Kidney glomerular epithelial cell (primary cell): ENCODE measurements around the gene ALG6.
A peak's percentile ranks its signal among the peaks of the same experiment; 100 is the strongest.

Source experiments
- DNase-seq: peaks from one replicate; lab custom pipeline; 2025; lab: John Stamatoyannopoulos, UW

ALG6 gene

DNA sequence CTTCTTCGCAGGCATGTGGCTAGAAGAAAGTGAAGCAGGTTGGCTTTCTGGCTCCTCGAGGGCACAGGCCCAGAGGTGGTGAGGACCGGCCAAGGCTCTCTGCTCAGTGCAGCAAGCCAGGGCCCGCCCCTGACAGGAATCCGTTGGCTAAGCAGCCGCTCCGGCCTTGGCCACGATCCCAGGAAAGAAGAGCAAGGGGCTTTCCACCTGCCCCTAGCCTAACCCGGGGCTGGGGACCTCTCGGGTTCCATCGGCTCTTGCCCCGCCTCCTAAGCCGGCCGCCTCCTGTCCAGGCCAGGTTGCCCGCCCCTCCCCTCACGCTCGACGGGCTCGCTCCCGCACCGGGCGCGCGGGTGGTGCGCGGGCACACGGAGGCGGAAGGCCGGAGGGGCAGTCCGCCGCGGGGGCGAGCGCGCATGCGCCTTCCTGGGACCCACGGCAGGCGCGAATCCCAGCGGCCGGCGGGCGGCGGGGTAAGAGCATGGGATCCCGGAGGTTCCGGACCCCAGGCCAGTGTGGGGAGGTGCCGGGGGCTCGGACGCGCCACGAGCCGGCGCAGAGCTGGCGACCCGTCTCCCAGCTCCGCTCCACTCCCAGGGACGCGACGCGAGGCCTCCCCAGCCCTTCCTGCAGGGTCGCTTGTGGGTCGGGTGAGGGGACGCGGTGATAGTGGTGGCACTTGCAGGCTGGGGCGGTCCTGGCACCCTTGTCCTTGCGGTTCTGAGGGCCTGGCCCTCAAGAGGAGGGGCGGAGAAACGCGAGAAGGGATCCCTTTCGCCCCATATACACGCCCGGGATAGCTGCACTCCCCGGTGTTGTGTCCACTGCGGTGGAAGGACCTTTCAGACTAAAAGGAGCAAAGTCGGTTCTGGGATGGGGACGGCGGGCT is at the start of gene ALG6:
Gene ALG6, plus strand, starts transcription at position 413 of the 889 bp plus-strand sequence. CDS start 3,351 bp downstream, outside the sequence.
- DNase-seq: peak; percentile 80

DNA sequence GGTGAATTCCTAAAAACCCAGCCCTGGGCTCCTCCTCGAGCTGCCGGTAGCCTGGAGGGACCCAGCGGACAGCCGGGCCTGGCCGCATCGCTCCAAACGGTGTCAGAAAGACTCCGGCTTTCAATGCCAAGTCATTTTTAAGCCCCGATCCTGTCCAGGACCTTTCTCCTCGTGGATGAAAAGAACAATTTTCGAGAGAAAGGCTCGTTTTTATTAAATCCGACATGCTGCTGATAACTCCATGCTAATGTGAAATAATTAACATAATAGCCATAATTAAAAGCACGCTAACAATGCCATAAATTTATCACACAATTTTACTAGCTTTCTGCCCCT is 49.6 kb upstream of the ALG6 start:
- DNase-seq: no peak

DNA sequence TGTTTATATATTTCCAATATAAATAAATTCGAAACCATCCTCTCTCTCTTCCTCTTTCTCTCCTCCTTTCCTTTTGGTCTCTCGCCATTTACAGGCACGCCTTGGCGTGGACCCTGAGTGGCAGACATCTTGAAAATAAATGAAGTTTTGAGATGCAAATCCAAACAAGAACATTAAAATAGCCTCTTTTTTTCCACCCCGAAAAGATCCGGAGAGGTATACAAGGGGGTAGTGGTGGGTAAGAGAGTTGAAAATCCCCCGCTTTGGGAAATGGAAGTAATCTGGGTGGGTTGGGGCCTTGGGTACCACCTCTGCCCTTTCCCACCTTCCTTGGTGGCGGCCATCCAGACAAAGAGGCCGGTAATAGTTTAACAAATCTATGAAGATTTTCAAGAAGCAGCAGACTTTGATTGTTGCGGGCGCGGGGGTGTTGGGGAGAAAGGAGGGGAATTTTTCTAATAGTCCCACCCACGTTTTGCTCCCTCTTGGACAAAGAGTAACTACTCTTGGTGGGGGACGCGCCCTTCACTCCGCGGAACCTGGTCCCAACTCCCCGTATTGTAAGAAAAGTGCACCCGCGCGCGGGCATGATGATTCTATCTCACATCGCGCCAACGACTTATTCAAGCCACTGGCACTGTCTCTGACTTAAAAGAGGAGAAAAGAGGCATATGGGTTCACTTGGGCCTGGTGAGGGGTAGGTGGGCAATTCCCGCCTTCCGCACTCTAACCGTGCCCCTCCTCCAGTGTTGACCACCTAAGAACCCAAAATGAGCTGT is 49.0 kb upstream of the ALG6 start:
- DNase-seq: no peak

DNA sequence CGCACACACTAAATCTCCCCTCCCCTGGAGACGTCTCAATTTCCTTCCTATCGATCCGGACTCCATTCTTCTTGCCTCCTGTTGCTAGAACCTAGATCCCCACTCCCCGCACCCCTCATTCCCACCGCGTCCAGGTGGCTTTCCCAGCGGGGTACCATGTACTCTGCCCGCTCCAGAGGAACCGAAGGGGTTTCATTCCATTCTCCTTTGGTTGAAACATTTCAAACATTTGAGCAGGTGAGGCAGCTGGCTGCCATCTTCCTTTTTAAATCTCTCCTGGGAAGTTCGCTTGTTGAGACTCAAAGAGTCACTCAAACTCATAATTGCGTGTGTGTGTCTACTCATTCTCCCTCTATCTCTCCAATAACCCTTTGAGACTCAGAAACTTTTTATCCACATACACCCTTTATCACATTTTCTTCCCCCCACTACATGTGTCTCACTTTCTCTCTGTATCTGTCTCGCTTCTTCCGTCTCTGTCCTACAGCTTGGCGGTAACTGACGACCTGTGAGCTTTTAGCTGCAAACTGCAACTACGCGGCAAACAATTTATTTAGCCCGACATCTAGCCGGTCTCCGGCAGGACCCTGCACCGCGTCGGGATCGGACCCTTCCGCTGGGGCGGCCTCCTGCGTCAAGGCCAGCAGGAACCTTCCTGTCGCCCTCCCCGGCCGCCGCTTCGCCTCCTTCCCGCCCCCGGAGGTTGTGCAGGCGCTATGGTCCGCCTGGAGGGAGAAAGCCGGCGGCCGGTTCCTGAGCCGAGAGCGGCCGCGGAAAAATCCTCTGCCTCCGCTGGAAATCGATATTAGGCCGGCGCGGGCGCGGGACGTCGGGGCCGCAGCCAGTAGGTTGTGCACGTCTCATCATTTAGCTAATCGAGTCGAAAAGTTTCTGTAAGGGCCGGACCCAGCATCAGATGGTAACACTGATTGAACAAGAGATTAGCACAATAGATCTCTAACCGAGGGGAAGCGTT is 48.1 kb upstream of the ALG6 start:
- DNase-seq: no peak

DNA sequence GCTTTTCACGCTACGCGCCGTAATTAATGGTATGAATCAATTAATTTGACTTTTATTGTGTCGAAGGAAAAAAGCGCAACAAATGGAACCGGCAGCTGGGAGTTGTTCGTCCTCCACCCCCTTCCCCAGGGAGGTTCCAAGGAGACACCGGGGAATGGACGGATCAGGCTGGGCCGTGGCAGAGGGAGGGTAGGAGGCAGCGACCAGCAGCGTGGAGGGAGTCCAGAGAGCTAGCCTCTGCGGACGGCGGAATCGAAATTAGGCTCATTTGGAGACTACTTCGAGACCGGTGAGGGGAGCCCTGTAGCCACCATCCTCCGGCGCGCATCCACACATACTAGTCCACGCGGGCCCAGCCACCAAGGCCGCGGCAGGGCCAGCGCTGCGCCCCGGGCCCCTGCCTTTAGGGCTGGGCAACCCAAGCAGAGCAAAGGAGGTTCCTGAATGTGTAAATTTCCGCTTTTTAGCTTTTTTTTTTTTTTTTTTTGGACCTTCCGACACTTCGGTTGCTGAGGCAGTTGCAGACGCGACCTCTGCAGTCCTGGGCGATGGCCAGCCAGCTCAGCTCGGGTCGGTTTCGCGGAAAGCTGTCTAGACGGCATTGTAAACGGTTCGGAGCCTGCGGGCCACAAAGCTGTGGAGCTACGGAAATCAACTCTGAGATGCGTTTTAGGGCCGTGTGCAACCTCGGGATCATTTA is 47.3 kb upstream of the ALG6 start:
- DNase-seq: no peak

DNA sequence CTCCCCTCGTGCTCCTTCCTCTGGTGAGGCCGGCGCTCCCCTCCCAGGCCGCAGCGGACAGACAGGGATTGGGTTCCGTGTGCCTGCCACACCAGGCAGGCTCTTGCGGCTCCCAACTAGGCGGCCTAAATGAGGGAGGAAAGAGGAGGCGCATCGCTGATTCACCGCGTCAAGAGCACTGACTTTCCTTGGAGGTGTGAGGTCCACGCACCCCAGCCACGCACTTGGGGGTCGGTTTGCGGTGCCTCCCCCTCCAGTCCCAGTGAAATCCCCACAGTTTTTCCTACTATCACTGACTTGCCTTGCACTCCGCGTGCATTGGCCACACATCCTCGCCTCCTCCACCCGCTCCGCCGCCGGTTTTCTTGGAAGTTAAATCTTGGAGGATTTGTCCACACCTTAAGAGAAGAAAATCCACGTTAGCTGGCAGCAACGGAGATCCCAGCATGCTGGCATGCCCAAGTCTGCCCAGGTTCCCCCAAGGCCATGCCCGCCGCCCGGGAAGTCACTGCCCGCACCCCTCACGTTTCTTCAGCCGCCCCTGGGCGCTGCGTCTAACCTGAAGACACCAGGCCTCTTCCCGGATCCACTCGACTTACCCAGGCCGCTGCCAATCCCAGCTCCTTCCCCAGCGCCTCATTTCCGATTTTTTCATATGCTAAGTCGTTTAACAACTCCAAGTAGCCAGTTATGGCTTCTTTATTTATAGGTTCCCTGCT is 46.2 kb upstream of the ALG6 start:
- DNase-seq: no peak

DNA sequence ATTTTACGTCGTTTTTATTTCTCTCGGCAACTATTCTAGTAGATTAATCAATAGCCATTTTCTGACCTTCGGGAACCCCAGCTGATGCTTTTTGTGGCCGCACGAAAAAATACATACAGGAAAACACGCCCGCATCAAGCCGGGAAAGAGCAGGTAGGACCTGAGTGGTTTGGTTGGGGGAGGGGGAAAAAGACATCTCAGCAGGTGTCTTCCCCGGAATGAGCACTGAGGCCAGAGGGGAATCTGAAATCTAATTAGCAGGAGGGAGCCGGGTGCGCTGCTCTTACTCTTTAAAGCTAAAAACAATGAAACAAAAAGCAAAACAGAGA is 45.7 kb upstream of the ALG6 start:
- no peak for DNase-seq

DNA sequence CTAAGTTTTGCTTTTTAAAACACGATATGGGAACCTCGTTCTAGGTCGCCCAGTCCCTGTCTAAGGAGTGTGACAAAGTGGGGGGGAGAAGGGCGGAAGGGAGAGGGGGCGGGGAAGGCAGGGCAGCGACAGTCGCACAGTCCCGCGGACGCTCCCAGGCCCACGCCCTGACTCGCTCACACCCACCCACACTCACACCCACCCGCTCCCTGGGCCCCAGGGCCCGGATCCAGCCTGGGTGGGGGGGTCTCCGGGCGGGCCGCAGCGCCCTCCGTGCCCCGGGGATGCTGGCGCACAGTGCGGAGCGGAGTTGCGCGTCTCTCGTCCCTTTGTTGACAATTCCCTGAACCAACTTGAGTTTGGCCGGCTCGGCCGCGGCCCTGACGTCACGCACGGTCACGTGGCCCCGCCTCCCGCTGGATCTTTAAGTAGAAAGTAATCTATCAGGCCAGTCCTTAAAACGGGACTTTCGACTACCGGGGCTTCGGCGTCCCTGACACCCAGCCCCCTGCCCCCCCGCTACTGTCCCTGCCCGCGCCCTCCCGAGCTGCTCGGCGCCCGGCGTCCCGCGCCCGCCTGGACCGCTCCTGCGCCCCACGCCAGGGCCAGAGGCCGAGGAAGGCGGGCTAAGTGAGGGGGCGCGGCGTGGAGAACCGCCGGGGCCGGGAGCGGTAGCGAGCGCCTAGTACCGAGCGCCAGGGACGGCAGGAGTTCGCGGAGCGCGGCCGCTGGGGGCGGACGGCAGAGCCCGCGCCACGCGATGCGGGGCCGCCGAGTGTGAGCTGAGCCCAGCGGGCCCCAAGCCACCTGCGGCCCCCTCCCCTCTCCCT is 45.1 kb upstream of the ALG6 start, which contains the start of gene FOXD3:
Gene FOXD3, plus strand, starts transcription at position 454 of the 830 bp plus-strand sequence. CDS start 492 bp downstream, outside the sequence.
- DNase-seq: no peak

DNA sequence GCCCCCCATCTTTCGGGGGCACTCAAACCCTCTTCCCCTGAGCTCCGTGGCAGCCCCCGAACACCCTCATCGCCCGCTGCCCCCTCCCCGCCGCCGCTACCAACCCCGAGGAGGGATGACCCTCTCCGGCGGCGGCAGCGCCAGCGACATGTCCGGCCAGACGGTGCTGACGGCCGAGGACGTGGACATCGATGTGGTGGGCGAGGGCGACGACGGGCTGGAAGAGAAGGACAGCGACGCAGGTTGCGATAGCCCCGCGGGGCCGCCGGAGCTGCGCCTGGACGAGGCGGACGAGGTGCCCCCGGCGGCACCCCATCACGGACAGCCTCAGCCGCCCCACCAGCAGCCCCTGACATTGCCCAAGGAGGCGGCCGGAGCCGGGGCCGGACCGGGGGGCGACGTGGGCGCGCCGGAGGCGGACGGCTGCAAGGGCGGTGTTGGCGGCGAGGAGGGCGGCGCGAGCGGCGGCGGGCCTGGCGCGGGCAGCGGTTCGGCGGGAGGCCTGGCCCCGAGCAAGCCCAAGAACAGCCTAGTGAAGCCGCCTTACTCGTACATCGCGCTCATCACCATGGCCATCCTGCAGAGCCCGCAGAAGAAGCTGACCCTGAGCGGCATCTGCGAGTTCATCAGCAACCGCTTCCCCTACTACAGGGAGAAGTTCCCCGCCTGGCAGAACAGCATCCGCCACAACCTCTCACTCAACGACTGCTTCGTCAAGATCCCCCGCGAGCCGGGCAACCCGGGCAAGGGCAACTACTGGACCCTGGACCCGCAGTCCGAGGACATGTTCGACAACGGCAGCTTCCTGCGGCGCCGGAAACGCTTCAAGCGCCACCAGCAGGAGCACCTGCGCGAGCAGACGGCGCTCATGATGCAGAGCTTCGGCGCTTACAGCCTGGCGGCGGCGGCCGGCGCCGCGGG is 44.2 kb upstream of the ALG6 start:
- no peak for DNase-seq

DNA sequence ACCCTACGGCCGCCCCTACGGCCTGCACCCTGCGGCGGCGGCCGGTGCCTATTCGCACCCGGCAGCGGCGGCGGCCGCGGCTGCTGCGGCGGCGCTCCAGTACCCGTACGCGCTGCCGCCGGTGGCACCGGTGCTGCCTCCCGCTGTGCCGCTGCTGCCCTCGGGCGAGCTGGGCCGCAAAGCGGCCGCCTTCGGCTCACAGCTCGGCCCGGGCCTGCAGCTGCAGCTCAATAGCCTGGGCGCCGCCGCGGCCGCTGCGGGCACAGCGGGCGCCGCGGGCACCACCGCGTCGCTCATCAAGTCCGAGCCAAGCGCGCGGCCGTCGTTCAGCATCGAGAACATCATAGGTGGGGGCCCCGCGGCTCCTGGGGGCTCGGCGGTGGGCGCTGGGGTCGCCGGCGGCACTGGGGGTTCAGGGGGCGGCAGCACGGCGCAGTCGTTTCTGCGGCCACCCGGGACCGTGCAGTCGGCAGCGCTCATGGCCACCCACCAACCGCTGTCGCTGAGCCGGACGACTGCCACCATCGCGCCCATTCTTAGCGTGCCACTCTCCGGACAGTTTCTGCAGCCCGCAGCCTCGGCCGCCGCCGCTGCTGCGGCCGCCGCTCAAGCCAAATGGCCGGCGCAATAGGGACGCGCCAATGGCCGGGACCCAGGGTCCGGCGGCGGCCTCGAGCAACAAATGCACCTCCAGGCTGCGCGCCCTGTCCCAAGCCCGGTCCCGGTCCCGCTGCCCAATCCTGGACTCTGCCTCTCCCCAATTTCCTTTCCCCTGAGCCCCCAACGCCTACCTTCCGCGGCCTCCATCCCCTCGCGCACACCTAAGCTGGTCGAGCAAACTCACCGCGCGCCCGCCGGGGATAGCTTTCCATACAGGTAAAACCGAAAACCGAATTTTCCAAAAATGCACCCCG is 43.3 kb upstream of the ALG6 start:
- DNase-seq: no peak

DNA sequence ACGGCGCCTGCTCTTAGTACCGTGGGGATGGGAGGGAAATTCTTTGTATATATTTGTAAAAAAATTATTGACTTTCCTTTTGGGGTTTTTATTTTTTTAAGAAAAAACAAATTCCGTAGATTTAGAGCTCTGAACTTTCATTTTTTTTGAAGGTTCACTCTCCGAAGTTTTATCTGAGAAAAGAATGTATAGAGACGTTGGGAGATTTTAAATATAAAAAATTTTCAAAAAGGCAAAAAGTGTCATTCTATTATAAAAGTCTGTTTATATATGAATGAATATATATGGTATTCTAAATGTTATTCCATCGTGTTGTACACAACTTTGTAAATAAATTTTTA is 42.7 kb upstream of the ALG6 start:
- DNase-seq: no peak

DNA sequence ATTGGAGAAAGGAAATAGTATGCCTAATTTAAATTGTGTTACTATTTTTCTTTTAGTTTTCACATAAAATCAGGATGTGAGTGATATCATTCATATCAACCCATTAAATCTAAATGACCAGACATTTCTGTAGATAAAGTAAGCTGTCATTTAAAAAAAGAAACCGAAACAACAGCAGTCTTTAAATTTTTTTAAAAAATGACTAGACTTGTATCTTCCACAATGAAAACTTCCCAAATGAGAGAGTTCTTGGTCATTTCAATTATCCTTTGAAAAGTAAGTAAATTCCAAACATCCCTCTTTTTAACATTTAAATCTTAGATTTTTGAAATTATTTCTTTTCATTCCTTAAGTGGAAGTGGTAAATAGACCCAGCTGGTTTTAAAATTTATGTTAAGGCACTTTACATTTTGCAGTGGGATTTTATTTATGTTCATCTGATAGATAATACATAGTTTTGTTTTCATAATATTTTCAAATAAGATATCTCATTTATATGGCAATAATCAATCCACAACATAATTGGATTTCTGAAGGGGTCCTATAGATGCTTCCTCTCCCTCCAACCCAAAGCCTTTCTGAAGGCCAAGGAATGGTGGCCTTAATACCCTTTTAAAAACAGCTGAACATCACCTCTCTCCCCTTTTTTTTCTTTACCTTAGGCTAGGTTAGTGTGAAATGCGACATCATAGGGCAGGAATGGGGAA is 42.0 kb upstream of the ALG6 start:
- no peak for DNase-seq

DNA sequence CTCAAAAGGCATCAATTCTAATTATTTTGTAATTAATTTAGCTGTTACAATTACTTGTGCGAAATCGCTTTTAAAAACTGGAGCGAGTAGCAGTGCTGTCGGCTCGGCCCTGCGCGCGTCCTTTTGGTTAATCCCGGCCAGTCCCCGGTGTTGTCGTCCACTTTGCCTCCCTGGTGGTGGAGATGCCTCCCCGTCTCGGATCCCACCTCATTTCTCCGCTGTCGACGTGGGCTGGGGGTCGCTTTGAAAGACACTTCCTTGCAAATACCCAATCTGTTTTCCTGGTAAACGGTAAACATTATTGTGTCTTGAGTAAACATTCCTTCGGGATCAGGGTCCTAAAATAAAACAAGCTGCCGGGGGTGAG is 41.3 kb upstream of the ALG6 start:
- no peak for DNase-seq

DNA sequence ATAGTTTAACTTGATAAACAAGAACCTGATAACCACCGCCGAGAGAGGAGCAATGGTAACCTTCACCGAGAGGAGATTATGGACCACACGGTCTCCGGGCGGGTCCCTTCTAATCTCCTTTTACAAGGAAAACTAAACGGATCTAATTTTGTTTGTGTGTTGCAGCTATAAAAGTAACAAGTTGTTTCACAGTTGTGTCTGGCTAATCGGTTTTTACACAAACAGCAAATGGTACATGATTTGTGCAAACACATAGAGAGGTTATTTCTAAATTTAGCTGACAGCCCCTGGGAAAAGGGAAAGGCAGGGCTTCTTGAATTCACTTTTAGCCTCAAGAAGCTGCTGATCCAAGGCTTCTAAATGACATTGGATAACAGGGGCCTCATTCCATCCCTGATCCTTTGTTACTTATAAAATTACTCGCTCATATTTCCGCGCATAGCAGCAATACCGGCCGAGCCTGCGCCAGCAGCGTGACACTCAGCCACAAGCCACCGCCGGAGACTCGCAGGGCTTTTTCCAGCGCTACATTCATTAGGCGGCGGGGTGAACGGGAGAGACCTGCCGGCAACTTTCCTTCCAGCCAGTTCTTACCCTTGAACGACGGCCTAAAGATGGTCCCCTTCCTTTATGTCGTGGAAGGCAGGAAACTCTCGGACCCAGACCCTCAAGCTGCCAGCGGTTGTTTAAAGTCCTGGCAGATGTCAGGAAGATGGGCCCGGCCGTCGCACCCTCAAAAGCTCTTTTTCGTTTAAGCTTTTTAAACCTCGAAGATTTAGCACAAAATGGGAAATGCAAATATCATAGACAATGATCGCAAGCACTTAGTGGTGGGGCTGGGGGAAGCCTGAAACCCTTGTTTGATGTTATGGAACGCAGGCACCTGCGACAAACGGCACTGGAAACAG is 40.7 kb upstream of the ALG6 start:
- no peak for DNase-seq

DNA sequence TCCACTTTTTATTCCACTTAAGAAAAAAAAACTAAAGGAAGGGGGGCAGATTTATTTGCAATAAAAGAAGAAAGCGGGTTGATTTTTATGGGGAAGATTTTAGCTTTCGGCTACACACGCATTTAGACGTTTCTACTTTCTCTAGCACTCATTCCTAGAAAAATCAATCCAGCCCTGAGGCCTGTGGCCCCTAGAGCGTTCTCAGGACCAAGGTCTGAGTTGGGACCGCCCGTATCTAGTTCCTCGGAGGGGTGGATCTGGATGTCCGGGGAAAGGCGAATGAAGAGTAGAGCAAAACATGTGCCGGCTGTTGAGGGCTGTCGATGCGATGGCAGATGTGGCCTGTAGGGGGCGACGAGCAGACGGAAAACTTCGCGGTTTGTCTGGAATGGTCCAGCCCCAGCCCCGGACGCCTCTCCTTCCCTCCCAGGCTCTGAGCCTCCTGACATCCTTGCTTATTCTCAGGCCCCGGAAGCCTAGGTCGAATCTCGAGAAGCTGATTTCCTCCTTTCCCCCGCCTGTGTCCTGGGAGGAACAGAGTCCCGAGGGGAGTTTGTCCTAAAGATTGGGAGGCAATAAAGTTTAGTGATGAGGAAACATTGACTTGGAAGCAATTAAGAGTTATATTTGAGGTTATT is 39.9 kb upstream of the ALG6 start:
- no peak for DNase-seq

DNA sequence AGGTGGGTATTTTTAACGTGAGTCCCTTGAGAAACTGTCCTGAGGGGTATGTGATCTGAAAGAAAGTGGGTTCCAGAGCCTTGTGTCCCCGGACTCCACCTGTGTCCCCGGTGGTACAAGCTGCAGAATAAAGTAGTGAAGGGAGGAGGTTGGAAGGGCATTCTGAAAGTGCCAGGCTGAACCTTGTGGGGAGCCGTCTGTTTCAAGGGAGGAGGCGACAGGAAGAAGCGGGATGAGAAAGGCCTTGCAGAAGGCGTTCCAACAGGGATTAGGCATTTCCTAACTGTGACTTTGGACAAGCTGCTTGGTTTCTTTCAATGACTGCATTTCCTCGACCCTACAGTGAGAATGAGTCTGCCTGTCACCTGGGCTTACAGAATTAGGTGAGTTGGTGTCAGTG is 39.3 kb upstream of the ALG6 start:
- DNase-seq: no peak
